ENCODE data around the gene SLC25A13.
"Not testable (repeated sequence)": the region's sequence is repeated elsewhere in the genome, so short reads cannot be mapped to it uniquely, and the experiment has no call there.

The SLC25A13 gene

DNA sequence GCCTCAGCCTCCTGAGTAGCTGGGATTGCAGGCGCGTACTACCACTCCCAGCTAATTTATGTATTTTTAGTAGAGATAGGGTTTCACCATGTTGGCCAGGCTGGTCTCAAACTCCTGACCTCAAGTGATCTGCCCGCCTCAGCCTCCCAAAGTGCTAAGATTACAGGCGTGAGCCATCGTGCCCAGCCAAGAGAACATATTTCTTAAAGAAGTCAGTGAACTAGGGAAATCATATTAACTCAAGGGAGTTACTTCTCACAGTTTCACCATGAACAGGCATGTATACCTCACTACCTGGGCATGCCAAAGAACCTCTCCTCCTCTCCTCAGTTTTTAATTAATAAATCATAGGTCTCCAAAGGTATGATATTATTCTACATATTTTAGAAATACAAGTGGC, 24.5 kb downstream of the SLC25A13 start:
- not testable (repeated sequence) for DNase-seq (ENCODE audit: low spot score)

DNA sequence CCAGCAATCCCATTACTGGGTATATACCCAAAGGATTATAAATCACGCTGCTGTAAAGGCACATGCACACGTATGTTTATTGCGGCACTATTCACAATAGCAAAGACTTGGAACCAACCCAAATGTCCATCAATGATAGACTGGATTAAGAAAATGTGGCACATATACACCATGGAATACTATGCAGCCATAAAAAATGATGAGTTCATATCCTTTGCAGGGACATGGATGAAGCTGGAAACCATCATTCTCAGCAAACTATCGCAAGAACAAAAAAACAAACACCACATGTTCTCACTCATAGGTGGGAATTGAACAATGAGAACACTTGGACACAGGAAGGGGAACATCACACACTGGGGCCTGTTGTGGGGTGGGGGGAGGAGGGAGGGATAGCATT, 28.0 kb downstream of the SLC25A13 start:
- not testable (repeated sequence) for DNase-seq (ENCODE audit: low spot score)

DNA sequence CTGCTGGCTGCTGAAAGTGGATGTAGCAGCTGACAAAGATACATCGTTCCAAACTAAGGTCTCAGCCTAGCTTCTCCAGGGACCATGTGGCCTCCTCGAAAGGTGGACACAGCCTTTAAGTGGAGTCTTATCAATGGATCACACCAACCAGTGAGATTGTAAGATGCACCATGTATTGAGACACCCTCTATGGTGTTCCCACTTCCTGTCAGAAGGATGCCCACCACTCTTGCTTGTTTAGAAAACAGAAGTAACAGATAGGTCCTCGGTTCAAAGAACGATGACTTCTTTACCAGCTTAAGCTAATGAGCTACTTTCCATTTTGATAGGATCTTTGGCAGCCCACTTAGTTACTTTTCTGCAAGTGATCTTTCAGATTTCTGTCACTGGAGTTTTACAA, 34.3 kb downstream of the SLC25A13 start:
- DNase-seq (ENCODE audit: low spot score) = no peak

DNA sequence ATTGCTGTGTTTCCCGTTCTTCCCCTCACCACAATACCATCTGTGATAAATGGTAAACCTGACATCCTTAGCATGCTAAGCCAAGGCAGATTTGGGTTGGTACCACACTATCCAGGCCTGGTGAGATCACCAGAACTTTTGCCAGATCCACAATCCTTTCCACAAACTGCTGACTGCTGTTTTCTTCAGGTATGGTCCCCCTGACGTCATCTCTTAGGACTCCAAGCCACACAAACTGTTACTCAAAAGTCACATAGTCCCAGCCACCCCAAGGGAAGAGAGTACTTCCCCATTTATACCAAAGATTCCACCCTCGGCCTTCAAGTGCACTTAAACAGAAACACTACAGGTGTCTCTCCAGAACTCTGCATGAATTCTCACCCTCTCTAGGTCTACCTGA, 34.8 kb downstream of the SLC25A13 start:
- DNase-seq (ENCODE audit: low spot score) = no peak

DNA sequence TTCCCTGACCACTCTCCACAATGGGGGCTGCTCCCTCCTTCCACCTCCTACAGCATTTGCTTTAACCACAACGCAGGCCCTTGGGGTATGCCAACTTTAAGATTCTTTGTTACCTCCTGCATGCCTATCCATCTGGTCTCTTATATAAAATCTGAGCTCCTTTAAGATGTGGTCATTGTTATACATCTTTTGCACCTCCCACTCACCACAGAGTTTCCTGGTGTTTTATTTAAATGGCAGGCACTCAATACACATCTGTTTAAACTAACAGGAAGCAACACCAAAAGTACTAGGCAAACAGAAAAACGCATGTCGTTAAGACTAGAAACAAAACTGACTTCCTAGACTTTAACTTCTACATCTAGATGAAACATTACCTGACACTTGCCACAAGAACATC, 36.3 kb downstream of the SLC25A13 start:
- DNase-seq (ENCODE audit: low spot score) = no peak

DNA sequence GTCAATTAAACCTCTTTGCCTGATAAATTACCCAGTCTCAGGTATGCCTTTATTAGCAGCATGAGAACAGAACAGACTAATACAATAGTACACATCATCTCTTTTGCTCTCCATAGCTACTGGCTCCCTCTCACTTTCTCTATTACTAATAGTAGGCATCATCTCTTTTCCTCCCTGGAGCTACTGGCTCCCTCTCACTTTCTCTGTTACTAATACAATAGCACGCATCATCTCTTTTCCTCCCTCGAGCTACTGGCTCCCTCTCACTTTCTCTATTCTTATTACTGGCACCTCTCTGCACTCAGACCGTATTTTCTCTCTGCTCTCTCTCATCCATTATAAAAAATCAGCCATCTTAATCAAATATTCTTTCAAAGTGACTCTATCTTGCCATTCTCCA, 37.1 kb downstream of the SLC25A13 start:
- DNase-seq (ENCODE audit: low spot score) = no peak

DNA sequence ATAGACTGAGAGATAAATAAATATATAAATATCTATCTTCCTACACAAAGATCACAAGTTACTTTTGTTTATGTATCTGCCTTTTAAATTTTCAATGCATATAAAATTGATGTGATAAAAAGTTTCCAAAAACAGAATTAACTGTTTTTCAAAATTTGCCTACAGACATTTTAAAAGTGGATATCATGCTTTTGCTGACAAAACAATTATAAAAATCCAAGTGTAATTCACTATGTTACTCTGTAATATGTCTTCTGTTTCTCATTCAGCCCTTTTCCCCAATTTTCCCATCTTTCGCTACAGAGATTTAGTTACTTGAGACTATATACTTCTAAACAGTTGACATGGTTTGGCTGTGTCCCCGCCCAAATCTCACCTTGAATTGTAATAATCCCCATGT, 37.7 kb downstream of the SLC25A13 start:
- no peak for DNase-seq (ENCODE audit: low spot score)

DNA sequence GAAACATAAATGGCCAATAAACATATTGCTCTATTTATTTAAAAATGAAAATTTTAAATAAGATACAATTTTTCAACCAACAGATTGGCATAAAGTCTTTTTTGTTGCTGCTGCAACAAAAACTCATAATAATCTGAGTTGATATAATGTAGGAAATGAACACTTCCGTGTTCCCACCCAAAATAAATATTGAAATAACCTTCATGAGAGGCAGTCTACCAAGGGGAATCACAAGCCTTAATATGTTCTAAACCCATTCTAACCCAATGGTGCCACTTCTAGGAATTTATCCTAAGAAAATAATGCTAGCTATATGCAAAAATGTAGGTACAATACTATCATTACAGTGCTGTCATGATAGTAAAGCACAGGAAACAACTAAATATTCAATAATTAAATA, 39.1 kb downstream of the SLC25A13 start:
- DNase-seq (ENCODE audit: low spot score) = no peak

DNA sequence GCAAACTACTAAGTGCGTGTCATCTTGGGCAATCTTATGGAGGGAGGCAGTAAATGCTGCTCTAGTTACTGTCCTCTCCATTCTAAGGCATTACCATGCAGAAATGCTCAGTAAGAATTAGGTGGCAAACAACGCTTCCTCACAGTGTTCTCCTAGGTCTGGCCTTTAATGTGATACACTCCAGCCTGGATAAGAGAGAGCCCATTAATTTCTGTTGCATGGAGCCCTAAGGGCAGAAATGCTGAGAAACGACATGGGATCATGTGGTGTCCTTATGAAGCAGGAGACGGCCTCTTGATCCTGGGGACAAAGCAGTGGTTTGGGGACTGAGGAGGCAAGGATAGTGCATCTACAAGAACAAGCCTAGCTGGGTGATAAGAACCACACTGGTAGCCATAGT, 44.0 kb downstream of the SLC25A13 start:
- no peak for DNase-seq (ENCODE audit: low spot score)

DNA sequence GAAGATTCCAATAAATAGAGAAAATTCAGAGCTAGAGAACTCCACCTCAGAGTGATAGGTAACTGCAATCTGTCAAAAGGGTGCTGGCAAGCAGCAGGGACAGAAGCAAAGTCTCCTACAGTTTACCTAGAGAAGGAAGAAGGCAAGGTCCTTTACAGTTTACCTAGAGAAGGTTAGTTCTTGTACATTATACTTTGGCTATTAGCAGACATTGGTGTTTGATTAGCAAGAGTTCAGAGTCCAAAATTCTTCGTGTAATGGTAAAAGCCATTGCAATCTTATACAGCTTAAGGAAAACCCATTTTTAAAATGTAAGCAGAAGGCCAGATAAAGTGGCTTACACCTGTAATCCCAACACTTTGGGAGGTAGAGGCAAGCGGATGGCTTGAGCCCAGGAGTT, 45.9 kb downstream of the SLC25A13 start:
- DNase-seq (ENCODE audit: low spot score) = no peak

DNA sequence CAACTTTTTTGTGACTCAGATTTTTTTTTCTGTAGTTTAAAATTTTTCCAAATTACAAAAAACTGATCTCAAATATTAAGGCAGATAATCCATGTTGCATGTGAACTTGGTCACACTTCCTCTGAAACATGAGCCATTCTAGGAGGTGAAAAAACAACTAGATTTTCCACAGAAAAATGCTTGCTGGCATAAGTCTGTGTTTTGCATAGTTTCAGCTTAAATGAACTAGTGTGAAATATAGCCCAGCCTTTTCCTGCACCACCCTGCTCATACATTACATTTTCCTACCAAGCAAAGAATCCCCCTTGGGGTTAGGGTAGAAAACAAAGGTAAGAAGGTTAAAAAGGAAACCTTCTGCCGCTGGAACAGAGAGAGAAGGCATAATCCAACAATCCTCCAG, 48.2 kb downstream of the SLC25A13 start:
- no peak for DNase-seq (ENCODE audit: low spot score)

DNA sequence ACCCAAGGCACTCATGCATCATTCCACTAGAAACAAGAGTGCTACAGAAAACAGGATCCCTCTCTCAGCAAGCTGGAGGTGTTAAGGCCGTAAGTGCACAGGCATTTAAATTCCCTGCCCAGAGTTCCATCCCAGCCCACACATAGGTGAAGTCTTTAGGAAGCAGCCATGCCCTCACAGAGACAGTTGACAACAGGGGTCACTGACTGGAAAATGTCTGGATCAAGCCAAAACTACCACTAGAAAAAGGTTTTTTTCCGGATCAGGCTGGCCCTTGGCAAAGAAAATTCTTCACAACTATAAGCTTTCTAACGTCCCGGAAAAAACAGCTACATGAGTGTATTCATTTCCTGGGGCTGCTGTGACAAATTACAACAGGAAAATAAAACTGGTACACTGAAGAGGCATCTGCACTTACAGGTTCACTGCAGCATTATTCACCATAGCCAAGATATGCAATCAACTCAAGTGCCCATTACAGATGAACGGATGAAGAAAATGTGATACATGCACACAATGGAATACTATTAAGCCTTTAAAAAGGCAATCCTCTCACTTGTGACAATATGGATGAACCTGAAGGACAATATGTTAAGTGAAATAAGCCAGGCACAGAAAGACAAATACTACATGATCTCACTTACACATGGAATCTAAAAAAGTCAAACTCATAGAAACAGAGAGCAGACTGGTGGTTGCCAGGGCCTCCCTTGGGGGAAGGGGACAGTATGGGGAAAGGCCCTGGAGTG, 52.5 kb downstream of the SLC25A13 start:
- DNase-seq (ENCODE audit: low spot score) = no peak

DNA sequence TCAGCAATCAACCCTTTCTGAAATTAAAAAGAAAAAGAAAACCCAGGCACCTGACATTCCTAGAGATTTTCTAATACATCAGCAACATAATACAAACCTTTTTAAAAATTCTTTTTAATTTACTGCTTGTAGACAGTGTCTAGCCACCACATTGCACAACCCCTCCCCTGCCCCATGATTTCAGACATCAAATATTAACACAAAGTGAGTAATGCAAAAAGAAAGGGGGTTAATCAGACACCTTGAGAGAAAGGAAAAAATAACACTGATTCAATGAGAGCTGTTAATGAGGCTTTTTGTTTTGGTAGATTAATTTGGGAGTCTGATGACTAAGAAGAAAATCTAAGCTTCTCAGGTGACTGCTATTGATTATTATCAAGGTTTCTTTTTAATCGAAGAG, 55.3 kb downstream of the SLC25A13 start:
- no peak for DNase-seq (ENCODE audit: low spot score)

DNA sequence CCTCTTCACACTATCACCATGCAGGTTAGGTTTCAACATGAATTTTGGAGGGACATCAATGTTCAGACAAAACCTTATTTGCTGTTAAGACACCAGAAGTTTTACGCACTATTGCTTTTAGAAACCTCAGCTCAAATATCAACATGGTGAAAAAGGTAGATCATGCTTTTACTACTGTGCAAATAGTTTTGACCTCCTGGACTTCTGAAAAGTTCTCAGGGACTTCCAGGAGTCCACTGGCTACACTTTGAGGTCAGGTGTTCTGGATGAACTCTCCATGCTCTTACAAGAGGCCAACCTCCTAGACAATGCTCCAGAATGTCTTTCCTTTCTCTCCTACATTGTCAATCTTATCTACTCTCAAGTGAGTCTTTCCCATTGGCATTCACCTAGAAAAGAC, 55.9 kb downstream of the SLC25A13 start:
- DNase-seq (ENCODE audit: low spot score) = no peak

DNA sequence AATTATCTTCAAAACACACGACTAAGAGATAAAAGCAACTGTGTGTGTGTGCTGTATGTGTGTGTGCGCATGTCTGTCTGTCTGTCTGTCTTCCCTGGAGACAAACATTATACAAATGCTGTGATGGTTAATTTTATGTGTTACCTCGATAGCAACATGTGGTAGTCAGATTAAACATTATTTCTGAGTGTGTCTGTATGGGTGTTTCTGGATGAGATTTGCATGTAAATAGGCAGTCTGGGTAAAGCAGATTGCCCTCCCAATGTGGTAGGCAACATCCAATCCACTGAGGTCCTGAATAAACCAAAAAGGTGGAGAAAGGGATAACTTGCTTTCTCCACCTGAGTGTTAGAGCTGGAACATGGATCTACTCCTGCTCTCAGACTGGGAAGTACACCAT, 67.9 kb downstream of the SLC25A13 start:
- DNase-seq (ENCODE audit: low spot score) = no peak

DNA sequence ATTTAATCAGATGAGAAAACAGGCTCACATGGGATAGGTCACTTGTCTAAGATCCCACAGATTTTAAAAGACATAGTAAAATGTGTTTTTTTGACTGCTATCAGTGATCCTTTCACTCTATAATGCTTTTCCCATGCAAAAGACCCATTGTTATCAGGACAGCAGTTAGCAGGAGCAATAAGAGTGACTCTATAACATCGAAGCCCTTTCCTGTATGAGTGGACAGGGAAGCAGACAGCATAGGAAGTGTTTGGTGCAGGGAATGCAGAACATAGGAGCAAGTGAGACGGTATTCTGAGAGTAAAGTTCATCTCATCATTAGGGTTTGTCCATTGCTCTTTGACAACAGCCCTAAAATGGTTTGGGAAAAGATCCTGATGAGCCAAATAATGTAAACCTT, 68.5 kb downstream of the SLC25A13 start:
- DNase-seq (ENCODE audit: low spot score) = no peak

DNA sequence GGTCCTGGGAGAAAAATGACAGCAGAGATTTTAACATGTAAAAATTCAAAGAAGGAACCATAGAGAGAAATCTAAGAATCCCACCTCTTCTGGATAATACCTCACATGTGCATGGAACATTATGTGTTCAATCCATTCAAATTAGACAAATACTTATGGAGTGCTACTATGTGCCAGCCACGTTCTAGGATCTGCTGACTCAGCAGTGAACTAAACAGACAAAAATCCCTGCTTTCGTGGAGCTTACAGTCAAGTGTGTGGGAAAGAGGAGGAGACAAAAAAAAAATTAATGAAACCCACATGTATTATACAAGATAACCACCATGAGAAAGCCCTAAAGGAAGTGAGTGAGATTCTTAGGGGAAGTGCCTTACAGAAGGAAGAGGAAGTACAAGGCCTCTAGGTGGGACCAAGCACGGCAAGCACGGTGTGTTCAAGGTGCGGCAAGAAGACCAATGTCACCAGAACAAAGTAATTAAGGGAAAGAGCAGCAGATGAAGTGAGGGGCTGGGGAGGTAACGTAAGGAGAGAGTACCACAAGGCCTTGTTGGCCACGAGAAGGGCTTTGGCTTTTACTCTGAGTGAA, 71.0 kb downstream of the SLC25A13 start:
- no peak for DNase-seq (ENCODE audit: low spot score)

DNA sequence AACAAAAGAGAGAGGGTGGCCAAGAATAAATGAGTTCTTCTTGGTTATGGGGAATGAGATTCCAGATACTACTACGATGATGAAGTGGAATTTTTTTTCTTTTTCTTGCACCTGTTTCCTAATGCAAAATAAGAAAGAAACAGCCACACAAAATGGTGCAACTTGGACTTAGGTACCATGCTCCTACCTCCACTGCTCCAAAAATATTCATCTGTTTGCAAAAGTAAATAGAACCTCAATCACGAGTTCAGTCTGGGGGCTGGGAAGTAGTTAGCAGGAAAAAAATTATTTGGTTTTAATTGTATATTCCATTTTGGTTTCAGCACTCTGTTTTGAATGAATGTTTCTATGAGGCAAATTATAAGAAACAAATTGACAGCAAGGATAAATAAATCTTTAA, 73.5 kb downstream of the SLC25A13 start:
- DNase-seq (ENCODE audit: low spot score) = no peak

DNA sequence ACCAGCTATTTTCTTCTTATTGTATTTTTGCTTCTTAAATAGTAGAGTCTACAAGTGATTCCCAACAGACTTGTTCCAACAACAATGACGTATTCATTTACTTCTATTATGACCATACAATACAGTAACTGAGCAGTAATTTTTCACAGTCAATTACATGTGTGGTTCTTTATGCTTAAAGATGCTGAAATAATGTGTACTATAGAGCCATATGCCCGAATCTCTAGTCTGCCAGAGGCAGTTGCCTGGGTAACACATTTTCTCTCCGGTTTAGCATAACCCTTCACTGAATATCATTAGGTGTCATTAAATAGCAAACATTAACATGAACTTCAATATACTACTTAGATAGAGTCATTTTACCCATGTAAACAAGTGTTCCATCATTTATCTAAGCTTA, 75.0 kb downstream of the SLC25A13 start:
- no peak for DNase-seq (ENCODE audit: low spot score)

DNA sequence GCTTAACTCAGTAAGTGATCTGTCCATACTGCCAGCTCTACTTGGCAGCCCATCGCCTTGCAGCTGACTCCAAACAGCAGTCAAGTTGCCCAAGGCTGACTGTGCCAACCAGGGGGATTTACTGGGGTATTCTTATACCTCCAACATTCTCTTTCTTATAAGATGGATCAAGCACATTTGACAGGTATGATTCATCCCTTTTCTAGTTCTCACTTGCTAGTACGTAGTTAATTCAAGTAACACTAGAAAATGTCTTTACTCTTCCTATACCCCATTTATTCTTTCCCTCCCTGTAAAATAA, 77.0 kb downstream of the SLC25A13 start:
- no peak for DNase-seq (ENCODE audit: low spot score)

DNA sequence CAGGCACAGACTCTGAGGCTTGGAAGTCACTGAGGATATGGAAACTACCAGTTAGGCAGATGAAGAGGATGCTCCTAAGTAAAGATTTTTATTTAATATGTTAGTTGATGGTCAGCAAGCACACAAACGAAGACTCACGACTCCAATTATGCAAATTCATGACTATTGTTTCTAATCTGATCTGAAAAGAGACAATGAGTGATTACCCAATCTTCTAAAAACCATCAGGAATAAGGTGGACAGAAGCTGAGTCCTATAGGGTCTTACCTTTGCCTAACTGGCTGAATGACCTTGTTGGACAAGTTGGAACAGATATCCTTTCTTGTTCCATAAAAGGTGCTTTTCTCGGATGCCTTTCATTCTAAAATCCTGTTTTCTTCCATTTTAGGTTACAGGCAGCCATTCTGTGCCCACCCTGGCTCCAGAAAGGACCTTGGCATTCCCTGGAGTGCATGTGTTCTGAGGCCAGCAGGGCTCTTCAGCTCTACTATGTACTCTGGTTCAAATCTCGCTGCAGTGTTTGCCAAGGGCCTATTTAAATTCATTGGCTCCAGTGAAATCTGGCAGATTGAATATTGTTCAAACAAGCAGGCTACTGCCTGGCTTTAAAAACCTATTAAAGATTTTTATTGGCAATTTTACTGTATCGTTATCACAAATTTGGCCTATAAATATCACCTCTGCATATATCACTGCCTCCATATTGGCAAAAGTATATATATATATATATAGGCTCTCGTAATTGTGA, 77.5 kb downstream of the SLC25A13 start:
- no peak for DNase-seq (ENCODE audit: low spot score)

DNA sequence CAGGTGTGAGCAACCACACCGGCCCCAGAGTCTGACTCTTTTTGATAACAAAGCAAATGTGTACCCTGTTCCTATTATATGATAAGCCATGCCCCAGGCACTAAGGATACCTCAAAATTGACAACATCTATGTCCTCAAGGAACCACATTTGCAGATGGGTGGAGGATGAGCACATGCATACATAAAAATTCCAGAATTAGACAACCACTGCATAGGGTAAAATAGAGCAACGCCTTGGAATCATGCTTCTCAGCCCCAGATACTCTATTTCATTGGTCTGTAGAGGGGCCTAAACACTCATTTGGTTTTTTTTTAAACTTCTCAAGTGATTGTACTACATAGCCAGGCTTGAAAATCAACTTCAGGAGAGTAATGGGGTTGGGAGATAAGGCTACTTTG, 78.7 kb downstream of the SLC25A13 start:
- no peak for DNase-seq (ENCODE audit: low spot score)

DNA sequence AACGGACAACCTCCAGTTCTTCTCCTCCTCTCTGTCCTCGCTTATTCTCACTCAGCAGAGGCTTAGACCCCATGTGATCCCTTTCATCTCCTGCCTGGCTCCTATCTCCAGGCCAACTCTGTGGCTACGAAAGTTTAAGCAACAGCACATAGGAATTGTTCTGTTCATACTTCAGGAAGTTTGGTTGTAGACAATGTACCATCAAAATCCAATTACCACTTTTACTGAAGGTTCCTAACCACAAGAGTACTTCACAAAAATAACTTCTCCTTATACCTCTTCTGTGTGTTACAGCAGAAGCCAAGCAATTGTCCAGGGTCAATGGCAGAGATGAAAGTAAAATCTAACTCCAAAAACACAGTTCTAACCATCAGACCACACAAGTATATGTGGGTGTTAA, 80.0 kb downstream of the SLC25A13 start:
- no peak for DNase-seq (ENCODE audit: low spot score)

All from hematopoietic multipotent progenitor cell treated with erythropoietin and hydrocortisone succinate and interleukin-3 and kit ligand, for 17 days (in vitro differentiated cells).